Stimulated activated CD8-positive, alpha-beta memory T cell treated with anti-CD3 and anti-CD28 coated beads, Interleukin-4, amount 100 ng/mL, for 1 hour (primary cell): ENCODE data around the gene ZNF487.

Experiments
- DNase-seq, 2 donors: peaks; one replicate each; pipeline ENCODE4 v3.0.0-alpha.2; 2020; ENCODE audit warnings: low read depth in 2 of 2, low spot score in 1 of 2

Gene ZNF487

DNA sequence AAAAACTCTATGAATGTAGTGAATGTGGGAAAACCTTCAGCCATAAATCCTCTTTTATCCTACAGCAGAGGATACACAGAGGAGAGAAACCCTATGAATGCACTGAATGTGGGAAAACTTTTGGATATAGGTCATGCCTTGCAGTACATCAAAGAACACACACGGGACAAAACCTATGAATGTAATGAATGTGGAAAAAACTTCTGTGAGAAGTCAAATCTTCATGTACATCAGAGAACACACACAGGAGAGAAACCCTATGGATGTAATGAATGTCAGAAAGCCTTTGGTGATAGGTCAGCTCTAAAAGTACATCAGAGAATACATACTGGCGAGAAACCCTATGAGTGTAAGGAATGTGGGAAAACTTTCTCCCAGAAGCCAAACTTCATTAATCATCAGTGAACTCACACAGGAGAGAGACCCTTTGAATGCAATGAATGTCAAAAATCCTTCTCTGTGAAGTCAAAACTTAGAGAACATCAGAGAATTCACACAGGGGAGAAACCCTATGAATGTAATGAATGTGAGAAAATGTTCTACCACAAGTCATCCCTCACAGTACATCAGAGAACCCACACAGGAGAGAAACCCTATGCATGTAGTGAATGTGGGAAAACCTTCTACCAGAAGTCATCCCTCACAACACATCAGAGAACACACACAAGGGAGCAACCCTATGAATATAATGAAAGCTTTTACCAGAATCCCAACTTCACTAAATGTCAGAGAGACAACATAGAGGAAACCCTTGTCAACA, 45.6 kb downstream of the ZNF487 start:
- no peak for DNase-seq

DNA sequence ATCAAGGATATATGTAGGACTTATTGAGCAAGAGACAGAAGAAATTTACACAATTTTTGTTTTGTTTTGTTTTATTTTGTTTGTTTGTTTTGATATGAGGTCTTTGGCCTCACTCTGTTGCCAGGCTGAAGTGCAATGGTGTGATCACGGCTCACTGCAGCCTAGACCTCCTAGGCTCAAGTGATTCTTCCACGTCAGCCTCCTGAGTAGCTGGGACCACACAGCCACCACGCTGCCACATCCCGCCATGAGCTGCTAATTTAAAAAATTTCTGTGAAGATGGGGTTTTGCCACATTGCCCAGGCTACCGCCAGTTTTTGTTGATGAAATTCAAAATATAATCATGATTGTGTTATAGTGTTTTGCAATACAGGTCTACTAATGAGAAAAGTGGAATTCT, 54.9 kb downstream of the ZNF487 start:
- no peak for DNase-seq

DNA sequence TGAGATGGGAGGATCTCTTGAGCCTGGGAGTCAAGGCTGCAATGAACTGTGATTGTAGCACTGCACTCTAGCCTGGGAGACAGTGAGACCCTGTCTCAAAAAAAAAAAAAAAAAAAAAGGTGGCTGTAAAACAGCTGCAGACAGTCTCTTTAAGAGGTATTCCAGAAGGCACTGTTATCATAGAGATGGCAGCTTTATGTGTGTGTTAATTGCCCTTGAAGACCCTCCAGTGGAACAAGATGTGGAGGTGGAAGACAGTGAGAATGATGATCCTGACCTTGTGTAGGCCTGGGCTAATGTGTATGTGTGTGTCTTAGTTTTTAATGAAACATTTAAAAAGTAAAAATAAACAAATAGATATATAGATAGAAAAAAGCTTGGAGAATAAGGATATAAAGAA, 66.0 kb downstream of the ZNF487 start:
- DNase-seq = no peak

DNA sequence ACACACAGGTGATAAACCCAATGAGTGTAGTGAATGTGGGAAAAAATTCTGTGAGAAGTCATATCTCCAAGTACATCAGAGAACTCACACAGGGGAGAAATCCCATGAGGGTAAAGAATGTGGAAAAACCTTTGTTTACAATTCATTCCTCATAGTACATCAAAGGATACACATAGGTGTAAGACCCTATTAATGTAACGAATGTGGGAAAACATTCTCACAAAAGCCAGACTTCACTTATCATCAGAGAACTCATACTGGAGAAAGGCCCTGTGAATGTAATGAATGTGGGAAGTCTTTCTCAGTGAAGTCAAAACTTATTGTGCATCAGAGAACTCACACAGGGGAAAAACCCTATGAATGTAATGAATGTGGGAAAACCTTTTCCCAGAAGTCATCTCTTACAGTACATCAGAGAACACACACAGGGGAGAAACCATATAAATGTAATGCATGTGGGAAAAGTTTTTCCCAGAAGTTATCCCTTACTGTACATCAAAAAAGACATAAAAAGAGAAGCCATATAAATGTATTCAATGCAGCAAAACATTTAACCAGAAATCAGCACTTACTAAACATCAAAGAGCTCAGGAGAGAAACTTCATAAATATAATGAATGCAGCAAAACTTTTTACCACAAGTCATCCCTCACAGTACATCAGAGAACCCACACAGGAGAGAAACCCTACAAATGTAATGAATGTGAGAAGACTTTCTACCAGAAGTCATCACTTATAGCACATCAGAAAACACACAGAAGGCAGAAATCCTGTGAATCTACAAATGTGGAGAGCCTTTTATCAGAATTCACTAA, 87.7 kb downstream of the ZNF487 start:
- DNase-seq = no peak
